Measurements from ENCODE around the gene OPCML.

The OPCML gene

DNA sequence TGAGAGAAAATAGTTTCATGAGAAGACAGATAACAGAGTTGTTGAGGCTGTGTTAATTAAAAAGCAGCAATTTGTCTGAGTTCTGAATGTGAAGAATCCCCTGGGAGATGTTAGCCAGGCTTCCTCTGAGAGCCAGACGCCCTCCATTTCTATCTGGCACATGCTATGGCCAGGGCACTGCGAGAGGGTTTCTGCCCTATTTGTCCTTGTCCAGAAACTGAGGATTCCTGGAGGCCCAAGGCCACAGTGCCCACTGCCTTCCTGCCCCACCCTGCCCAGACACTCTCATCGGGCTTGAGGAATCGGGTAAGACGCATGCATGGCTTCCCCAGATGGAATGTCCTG, 484.6 kb downstream of the OPCML start:
- no peak overlapping the region for H3K27ac ChIP-seq (ENCODE audit: low read length)
- no peaks in the 10 kb centered on the region for H3K36me3 ChIP-seq (replicated peaks; ENCODE audit: insufficient read depth, low read length)
- H3K27me3 ChIP-seq (replicated peaks; ENCODE audit: insufficient read depth, low read length), result no peaks in the 10 kb centered on the region
- H3K9me3 ChIP-seq (replicated peaks; ENCODE audit: insufficient read depth, low read length), result no peaks in the 10 kb centered on the region
- DNase-seq, result no peak
- H4K20me1 ChIP-seq (ENCODE audit: insufficient read depth, low read length), result no peaks in the 10 kb centered on the region
- H3K4me2 ChIP-seq (ENCODE audit: low read depth, low read length), result no peak overlapping the region
- no peaks in the 10 kb centered on the region for H3K4me1 ChIP-seq (ENCODE audit: low read length)
- TF ChIP-seq EZH2phosphoT487 (IDR thresholded peaks at IDR 0.05; ENCODE audit: low read length) (no peak), EZH2 (optimal IDR thresholded peaks at IDR 0.05; ENCODE audit: low read depth, low read length) (no peak)
- TF ChIP-seq, protein P1, sequence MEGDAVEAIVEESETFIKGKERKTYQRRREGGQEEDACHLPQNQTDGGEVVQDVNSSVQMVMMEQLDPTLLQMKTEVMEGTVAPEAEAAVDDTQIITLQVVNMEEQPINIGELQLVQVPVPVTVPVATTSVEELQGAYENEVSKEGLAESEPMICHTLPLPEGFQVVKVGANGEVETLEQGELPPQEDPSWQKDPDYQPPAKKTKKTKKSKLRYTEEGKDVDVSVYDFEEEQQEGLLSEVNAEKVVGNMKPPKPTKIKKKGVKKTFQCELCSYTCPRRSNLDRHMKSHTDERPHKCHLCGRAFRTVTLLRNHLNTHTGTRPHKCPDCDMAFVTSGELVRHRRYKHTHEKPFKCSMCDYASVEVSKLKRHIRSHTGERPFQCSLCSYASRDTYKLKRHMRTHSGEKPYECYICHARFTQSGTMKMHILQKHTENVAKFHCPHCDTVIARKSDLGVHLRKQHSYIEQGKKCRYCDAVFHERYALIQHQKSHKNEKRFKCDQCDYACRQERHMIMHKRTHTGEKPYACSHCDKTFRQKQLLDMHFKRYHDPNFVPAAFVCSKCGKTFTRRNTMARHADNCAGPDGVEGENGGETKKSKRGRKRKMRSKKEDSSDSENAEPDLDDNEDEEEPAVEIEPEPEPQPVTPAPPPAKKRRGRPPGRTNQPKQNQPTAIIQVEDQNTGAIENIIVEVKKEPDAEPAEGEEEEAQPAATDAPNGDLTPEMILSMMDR (IDR thresholded peaks at IDR 0.05; ENCODE audit: low read length), result no peak
- no peak overlapping the region for H3K9ac ChIP-seq (ENCODE audit: low read length)
- no peaks in the 10 kb centered on the region for H3K9me2 ChIP-seq (replicated peaks; ENCODE audit: insufficient read depth, low read length)
- no peaks in the 10 kb centered on the region for H3K79me2 ChIP-seq (ENCODE audit: low read length)
- H2AFZ ChIP-seq (ENCODE audit: low read length), result no peak overlapping the region
- no peak overlapping the region for H3K4me3 ChIP-seq (ENCODE audit: low read length)
- no peaks in the 10 kb centered on the region for H3F3A ChIP-seq (ENCODE audit: insufficient read depth, low read length)

DNA sequence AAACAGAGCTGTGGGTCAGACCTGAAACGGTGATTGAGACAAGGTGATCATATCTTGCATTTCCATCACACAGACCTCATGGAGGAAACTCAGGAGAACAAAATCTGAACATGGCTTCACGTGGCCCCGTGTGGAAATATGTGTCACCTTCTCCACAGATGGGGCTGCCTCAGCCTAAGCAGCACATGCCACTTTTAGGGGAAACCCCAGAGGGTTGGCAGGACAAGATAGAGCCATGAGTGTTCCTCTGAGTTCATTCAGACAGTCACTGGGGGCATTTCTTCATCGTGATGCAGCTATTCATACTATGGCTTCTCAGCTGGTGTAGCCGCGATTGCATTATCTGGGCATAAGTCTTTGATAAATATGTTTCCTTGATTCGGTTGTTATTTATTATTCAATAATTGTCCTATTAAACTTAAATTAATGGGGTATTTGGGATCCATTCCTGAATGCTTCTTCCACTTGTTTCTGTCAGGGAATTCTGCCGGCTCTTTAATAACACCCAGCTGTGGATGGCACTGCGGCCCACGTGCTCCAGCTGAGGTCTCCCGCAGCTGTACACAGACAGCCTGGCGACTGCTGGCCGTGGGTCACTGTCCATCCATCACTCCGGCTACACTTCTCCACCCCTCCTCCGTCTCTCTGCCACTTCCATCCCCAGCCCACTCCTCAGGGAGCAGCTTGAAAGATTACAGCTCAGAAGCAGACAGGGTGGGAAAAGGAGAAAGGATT, 485.1 kb downstream of the OPCML start:
- H3K9me3 ChIP-seq (replicated peaks; ENCODE audit: insufficient read depth, low read length), result no peaks in the 10 kb centered on the region
- no peak overlapping the region for H3K27ac ChIP-seq (ENCODE audit: low read length)
- H3K27me3 ChIP-seq (replicated peaks; ENCODE audit: insufficient read depth, low read length), result no peaks in the 10 kb centered on the region
- no peak for DNase-seq
- H3K4me3 ChIP-seq (ENCODE audit: low read length), result no peak overlapping the region
- no peaks in the 10 kb centered on the region for H3K9me2 ChIP-seq (replicated peaks; ENCODE audit: insufficient read depth, low read length)
- no peaks in the 10 kb centered on the region for H3F3A ChIP-seq (ENCODE audit: insufficient read depth, low read length)
- no peaks in the 10 kb centered on the region for H3K4me1 ChIP-seq (ENCODE audit: low read length)
- H3K79me2 ChIP-seq (ENCODE audit: low read length), result no peaks in the 10 kb centered on the region
- no peaks in the 10 kb centered on the region for H3K36me3 ChIP-seq (replicated peaks; ENCODE audit: insufficient read depth, low read length)
- no peaks in the 10 kb centered on the region for H4K20me1 ChIP-seq (ENCODE audit: insufficient read depth, low read length)
- TF ChIP-seq EZH2phosphoT487 (IDR thresholded peaks at IDR 0.05; ENCODE audit: low read length) (no peak), EZH2 (optimal IDR thresholded peaks at IDR 0.05; ENCODE audit: low read depth, low read length) (no peak)
- TF ChIP-seq, protein P1 (IDR thresholded peaks at IDR 0.05; ENCODE audit: low read length), result no peak
- no peak overlapping the region for H3K9ac ChIP-seq (ENCODE audit: low read length)
- no peak overlapping the region for H2AFZ ChIP-seq (ENCODE audit: low read length)
- no peak overlapping the region for H3K4me2 ChIP-seq (ENCODE audit: low read depth, low read length)

DNA sequence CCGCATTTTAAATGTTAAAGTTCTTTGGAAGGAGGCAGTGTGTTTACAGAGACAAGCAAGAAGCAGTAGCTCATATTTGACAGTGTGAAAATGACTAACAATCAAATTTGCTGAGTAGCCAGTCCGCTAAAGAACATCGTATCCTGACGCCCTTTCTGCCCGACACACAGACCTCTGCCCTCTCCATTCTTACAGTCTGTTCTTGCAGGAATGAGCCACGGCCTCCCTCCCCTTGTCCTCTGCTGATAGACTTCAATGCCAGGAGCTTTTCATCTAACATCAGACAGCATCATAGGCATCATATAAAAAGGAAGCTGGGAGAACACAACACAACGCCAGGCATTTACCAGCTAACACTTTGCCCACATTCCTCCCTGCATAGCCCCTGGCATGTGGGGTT, 486.0 kb downstream of the OPCML start:
- H3F3A ChIP-seq (ENCODE audit: insufficient read depth, low read length), result no peaks in the 10 kb centered on the region
- no peak for TF ChIP-seq EZH2phosphoT487 (IDR thresholded peaks at IDR 0.05; ENCODE audit: low read length)
- no peak for TF ChIP-seq EZH2 (optimal IDR thresholded peaks at IDR 0.05; ENCODE audit: low read depth, low read length)
- TF ChIP-seq, protein P1 (IDR thresholded peaks at IDR 0.05; ENCODE audit: low read length), result no peak
- H3K79me2 ChIP-seq (ENCODE audit: low read length), result no peaks in the 10 kb centered on the region
- no peak for DNase-seq
- H3K9ac ChIP-seq (ENCODE audit: low read length), result no peak overlapping the region
- no peak overlapping the region for H3K27ac ChIP-seq (ENCODE audit: low read length)
- no peak overlapping the region for H3K4me2 ChIP-seq (ENCODE audit: low read depth, low read length)
- H3K36me3 ChIP-seq (replicated peaks; ENCODE audit: insufficient read depth, low read length), result no peaks in the 10 kb centered on the region
- H3K9me3 ChIP-seq (replicated peaks; ENCODE audit: insufficient read depth, low read length), result no peaks in the 10 kb centered on the region
- no peak overlapping the region for H2AFZ ChIP-seq (ENCODE audit: low read length)
- no peaks in the 10 kb centered on the region for H4K20me1 ChIP-seq (ENCODE audit: insufficient read depth, low read length)
- no peaks in the 10 kb centered on the region for H3K4me1 ChIP-seq (ENCODE audit: low read length)
- H3K9me2 ChIP-seq (replicated peaks; ENCODE audit: insufficient read depth, low read length), result no peaks in the 10 kb centered on the region
- H3K4me3 ChIP-seq (ENCODE audit: low read length), result no peak overlapping the region
- H3K27me3 ChIP-seq (replicated peaks; ENCODE audit: insufficient read depth, low read length), result no peaks in the 10 kb centered on the region
